Measurements from ENCODE around the gene SH3BP4.

GRCh38 chr2:234949762-234950434, 1.9 kb upstream of the SH3BP4 start:
- TF ChIP-seq CTCF (IDR thresholded peaks at IDR 0.05): no peak
- TF ChIP-seq POLR2A (IDR thresholded peaks at IDR 0.05): no peak

All from Peyer's patch (tissue), 4 donors.